HG03196 (cell line): ENCODE data around the gene ENDOV.

ENCODE experiments used
- ATAC-seq: cut with Tn5 transposase; IDR thresholded peaks from one replicate; pipeline ENCODE4 v1.9.1; 2021; ENCODE audit not compliant: unreplicated experiment

ENDOV gene

DNA sequence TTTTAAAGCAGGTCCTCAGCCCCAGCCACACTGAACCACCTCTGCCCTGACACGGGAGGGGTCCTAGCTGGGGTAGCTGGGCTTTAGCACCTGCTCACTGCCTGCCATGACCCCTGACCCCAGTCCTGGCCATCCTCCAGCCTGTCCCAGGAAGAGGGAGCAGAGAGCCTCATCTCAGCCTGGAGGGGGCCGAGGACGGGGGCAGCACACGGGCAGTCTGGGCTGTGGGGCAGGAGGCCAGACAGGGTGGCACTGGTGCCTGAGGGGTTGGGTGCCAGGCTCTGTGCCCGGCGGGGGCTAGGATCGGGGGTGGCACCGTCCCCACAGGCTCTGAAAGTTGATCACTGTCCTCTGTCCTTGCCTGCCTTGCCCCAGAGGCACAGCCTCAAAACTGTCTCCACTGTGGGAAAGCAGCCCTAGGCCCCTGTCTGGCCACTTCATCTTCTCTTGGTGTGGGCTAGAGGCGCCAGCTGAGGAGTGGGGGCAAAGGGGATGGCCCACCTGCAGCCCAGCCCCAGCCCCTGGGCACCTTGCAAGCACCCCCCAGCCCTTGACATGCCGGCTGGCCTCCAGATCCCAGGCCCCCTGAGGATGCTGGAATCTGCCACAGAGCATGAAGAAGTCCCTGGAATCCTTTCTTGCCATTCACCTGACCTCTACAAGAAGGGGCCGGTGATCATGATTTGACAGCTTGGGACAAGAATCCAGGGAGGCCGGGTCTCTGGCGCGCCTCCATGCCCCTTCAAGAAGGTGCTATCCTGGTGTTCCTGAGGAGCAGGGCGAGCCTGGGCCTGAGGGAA is 15.7 kb downstream of the ENDOV start:
- ATAC-seq, result no peak

- no peak for ATAC-seq
These were observed 16.6 kb downstream of the ENDOV start for GRCh38 chr17:80431246-80432195.

- no peak for ATAC-seq
These were observed 17.5 kb downstream of the ENDOV start for GRCh38 chr17:80432350-80432955.

DNA sequence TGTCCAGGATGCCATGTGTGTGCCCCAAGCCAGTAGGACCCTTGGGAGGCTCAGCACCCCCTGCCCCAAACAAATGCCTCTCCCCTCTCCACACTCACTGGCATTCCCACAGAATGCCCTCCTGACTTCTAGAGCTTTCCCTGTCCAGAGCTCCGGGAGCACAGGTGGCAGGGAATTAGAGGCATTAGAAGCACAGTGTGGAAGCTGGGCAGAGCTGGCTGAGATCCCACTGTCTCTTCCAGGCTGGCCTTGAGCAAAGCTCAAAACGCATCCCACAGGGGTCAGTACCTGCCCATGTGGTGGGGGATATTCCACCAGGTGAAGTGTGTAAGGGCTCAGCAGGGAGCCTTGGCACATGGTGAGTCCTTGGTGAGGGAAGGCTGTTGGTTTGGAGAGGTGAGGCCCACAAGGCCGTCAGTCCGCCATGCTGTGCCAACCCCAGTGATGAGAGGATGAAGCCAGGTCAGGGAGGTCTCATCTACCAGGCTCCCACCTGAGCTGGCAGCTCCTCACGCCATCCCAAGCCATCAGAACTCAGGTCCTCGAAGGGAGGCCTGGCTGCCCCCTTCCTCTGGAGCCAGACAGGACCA is 18.1 kb downstream of the ENDOV start:
- no peak for ATAC-seq

DNA sequence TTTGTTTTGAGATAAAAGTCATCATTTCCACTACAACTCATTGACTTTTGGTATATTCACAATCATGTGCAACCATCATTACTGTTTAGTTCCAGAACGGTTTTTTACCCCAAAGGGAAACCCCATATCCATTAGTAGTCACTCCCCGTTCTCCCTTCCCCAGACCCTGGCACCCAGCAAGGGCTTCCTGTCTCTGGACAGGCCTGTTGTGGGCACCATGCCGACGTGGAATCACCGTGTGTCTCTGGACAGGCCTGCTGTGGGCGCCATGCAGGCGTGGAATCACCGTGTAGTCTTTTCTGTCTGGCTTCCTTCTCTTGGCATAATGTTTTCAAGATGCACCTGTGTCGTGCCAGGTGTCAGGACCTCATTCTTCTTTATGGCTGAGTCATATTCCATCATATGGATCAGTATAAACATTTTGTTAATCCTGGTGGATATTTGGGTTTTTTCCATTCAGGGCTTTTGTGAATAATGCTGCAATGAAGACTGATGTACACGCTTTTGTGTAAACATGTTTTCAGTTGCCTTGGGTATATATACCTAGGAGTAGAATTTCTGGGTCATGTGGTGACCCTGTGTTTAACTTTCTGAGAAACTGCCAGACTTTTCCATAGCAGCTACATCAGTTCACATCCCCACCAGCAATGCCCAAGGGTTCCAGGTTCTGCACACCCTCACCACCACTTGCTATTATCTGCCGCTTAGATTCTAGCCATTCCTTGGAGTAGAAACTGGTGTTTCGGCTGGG is 19.1 kb downstream of the ENDOV start:
- ATAC-seq, result no peak

DNA sequence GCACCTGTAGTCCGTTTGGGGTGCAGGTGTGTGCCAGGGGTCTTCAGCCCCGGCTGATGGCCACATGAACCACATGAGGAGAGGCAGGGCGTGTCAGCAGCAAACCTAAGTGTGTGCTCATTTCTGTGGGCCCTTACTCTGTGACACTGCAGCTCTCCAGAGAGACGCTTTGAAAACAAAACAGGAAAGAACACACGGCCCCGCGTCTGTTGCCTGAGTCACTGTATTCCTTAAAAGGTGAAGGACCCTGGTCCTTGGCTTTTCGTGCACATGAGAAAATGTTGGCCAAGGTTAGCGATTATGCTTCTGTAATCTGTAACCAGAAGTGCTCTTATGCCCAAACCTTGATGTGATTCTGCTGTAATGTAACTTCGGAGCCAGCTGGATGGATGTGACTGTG is 22.6 kb downstream of the ENDOV start:
- no peak for ATAC-seq

DNA sequence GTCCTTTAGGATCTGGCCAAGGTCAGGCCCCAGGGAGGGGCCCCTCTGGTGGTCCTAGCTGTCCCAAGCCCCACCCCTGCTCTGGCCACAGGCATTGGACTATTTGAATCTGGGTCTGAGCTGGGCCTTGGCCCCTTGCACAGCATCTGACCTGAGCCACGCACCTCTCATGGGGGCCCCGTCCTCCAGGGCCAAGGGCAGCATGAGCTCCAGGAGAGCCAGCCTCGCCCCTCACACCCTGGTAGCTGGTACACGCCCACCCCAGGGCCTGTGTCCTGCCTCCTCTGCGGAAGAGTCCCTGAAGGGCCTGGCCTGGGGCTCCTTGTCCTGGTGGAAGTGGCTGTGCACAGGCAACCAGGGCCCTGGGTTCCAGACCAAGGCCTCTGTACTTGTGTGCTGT is 23.8 kb downstream of the ENDOV start:
- no peak for ATAC-seq

DNA sequence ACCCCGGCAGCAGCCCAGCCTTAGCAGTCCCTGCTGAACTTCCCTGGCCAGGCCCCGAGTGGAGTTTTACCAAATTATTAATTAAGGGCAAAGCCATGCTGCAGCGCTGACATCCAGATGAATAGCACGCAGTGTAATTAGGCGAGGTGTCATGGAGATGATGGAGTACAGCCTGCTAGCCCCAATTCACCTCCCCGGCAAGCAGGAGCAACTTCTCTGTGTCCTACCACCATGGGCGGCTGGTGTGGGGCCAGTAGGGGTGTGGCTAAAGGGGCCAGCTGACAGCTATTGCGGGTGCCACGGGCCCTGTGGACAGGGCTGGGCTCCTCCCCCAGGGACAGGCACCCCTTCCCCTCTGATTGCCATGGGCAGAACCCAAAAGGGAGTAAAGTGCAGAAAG is 24.5 kb downstream of the ENDOV start:
- no peak for ATAC-seq

GRCh38 chr17:80441133-80441578 is 26.2 kb downstream of the ENDOV start:
- ATAC-seq, result no peak

DNA sequence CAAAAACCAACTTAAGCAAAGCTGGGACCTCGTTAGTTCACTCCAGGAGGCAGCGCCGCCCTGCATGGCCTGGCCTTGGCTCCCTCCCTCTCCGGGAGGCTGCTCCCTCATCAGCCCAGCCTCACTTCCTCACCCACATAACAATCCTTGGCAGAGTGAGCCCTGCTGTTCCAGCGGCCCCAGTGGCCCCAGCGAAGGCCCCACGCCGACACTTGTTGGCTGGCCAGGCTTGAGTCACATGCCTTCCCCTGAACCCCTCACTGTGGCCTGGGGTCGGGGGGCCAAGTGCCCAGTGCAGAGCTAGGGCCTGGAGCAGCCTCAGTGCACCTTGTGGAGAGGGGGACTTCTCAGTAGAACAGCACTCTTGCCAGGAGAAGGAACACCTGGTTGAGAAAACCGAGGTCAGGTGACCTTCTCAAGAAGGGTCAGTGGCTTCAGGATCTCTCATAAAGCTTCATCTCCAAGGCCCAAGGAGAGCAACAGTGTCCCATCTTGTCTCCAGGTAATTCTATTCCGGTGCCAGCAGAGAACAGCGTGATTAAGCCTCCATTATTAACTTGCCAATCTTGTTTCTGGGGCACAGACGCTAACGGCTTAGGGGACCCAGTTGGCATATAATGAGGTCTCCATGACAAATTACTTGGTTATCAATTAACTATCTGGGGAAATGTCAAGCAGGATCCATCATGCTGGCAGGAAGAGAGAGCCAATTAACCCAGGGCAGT is 26.8 kb downstream of the ENDOV start:
- ATAC-seq, result no peak

GRCh38 chr17:80442323-80442659 is 27.3 kb downstream of the ENDOV start:
- no peak for ATAC-seq

DNA sequence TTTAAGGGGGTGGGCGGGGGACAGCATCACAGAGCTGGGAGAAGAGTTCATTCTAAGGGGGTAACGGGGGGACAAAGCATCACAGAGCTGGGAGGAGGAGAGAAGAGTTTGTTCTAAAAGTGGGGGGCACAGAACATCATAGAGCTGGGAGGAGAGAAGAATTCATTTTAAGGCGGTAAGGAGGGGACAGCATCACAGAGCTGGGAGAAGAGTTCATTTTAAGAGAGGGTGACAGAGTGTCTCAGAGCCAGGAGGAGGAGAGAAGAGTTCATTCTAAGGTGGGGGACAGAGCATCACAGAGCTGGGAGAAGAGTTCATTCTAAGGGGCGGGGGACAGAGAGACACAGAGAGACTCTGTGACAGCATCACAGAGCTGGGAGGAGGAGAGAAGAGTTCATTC is 27.8 kb downstream of the ENDOV start:
- ATAC-seq, result no peak

DNA sequence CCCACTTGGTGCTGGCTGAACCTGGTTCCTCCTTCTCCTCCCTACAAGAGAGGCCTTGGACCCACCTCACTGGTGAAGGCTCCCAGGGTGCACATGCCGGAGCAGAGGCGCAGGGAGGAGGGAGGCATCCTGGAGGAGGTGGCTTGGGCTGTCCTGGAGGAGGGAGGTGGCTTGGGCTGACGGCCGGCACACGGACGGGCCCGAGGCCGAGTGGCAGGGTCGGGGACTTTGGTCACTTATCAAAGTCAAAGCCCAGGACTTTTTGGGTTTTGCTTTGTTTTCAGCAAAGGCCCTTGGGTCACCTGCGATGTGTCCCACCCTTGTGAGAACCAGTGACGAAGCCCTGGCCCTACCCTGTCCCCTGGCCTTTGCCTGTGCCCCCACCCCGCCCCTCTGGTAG is 28.5 kb downstream of the ENDOV start:
- no peak for ATAC-seq

GRCh38 chr17:80443916-80444643 is 29.1 kb downstream of the ENDOV start:
- no peak for ATAC-seq

- ATAC-seq, result no peak
These were observed 29.6 kb downstream of the ENDOV start for GRCh38 chr17:80444644-80444979.

GRCh38 chr17:80445007-80445725 is 30.2 kb downstream of the ENDOV start:
- no peak for ATAC-seq

GRCh38 chr17:80445726-80446110 is 30.8 kb downstream of the ENDOV start:
- no peak for ATAC-seq

DNA sequence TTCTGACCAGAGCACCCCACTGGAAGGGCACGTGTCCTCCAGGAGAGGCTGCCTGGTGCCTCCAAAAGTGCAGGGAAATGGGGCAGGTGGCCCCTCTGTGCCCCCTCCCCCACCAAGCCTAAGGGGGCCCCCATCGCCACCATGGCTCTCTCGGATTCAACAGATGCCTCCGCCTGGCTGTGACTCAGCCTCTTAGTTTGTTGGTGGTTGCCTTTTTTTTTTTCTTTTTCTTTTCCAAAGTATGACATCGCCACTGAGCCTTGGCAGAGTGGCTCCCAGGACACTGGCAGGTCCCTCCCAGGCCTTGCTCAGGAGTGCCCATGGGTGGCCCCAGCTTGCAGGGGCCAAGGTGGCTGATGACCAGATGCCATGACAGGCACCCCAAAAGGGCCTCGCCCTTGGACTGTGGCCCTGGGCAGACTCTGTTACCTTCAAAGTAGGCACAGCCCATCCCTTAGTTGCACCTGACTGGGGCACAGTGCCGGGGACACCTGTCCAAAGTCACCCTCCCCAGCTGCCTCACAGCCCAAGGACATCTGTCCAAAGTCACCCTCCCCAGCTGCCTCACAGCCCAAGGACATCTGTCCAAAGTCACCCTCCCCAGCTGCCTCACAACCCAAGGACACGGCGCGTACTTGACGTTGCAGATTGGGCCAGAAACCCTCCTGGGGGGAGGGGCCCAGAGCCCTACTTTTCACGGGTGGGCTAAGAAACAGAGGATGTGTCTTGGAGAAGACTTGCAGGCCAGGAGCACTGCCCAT is 31.9 kb downstream of the ENDOV start:
- no peak for ATAC-seq
